Measurements from ENCODE around the gene CNGA2. TPM values are rescaled to one million over a fixed set of nuclear protein-coding genes. Genes with fewer than 3 reads are reported as not detected.

Gene CNGA2
- total and polyA plus RNA-seq, 12 donors: not detected

DNA sequence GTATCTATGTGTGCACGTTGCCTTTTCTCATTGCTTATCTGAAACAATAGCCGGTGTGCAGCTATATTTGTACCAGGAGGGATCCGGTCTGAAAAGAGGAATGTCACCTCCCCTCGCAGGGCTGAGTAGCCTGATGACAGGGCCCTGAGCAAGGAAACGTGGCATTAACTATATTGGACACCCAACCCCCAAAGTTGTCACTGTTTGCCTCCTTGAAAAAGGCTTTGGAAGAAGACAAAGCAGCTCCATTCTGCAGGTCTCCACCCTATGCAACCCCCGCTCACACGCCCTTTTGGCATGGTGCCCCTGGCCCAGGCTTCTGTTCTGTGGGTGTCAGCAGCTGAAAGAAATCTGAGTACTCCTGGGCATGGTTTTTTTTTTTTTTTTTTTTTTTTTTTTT is 31.1 kb upstream of the CNGA2 start:
- Histone ChIP-seq H3K36me3 (no peaks in the 10 kb centered on the region), H3K27me3 (peaks cover 0 to 15% (median 0%) of the 10 kb centered on the region in 7 donors), H3K4me1 (peaks cover 0 to 17% (median 7%) of the 10 kb centered on the region in 9 donors), H3K27ac (peak overlapping the region in 2 of 10 donors; percentile 65 to 73), H3K4me3 (no peak overlapping the region), H3K9me3 (no peaks in the 10 kb centered on the region)
- intact Hi-C loops (cut with DNase I): loop anchor here in 1 of 10 donors (5.0 kb wide), 1 partner anchor 944 kb away; no protein-coding TSS in a partner anchor
- WGBS, 2 donors: 10 to 12% methylated on average over 7 of the region's 7 CpGs
- peak; percentile 70 to 93 (median 84) for ATAC-seq
- TF ChIP-seq, protein P1, sequence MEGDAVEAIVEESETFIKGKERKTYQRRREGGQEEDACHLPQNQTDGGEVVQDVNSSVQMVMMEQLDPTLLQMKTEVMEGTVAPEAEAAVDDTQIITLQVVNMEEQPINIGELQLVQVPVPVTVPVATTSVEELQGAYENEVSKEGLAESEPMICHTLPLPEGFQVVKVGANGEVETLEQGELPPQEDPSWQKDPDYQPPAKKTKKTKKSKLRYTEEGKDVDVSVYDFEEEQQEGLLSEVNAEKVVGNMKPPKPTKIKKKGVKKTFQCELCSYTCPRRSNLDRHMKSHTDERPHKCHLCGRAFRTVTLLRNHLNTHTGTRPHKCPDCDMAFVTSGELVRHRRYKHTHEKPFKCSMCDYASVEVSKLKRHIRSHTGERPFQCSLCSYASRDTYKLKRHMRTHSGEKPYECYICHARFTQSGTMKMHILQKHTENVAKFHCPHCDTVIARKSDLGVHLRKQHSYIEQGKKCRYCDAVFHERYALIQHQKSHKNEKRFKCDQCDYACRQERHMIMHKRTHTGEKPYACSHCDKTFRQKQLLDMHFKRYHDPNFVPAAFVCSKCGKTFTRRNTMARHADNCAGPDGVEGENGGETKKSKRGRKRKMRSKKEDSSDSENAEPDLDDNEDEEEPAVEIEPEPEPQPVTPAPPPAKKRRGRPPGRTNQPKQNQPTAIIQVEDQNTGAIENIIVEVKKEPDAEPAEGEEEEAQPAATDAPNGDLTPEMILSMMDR (IDR thresholded peaks at IDR 0.05): no peak
- DNase-seq: peak; percentile 65 to 74

DNA sequence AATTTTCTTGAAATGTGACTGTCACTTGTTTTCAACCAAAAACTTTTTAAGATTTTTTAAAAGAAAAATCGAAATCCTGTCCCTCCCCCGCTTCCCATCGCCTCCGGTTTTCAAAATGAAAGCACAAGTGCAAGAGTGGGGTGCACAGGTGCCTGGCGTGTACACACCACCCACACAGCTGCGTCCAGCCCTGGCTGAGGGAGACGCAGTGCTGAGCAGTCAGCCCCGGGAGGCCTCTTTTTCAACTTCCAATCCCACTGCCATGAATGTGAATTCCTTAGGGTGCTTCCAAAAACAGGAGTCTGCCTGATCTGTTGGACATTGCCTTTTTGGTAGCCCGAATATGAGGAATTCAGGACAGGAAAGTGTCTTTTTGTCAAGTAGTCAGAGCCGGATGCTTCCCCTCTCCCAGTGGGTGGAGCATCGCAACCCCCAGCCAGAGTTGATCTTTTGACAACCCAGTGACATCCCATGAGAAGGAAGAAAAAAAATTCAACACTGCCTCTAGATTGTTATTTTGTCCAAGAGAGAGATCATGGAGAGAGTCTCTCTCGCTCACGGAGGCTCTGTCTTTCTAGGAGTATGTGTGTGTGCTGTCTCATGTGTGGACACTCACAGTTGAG is 30.4 kb upstream of the CNGA2 start:
- peak in 1 of 2 donors; percentile 9 for DNase-seq
- WGBS, 2 donors: 23 to 24% methylated on average over 13 of the region's 13 CpGs
- intact Hi-C loops (cut with DNase I): loop anchor here in 1 of 10 donors (5.0 kb wide), 1 partner anchor 943 kb away; no protein-coding TSS in a partner anchor

DNA sequence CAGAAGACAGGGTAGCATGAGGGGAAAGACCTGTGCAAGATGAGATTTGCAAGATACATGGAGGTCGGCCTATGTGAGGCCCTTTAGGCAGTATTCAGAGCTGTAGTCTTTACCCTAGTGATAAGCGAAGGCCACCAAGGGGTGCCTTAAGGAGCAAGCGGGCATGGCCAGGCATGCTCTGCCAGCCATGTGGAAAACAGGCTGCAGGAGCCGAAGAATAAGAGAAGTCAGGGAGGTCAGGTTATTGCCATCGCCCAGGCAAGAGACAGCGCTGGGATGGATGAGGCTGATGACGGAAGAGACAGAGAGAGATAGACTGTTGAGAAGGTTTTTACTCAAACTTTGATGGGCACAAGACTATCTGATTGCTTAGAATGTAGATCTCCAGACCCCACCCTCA is 25.7 kb upstream of the CNGA2 start:
- H3K4me3 ChIP-seq: no peak overlapping the region
- H3K9me3 ChIP-seq: no peaks in the 10 kb centered on the region
- peaks cover 0 to 20% (median 0%) of the 10 kb centered on the region in 7 donors for H3K27me3 ChIP-seq
- ATAC-seq: no peak
- peaks cover 0 to 27% (median 6%) of the 10 kb centered on the region in 9 donors for H3K4me1 ChIP-seq
- intact Hi-C loops (cut with DNase I): no loop called here
- WGBS, 2 donors: 85 to 94% methylated on average over 7 of the region's 7 CpGs
- TF ChIP-seq, protein P1 (IDR thresholded peaks at IDR 0.05): no peak
- H3K27ac ChIP-seq: no peak overlapping the region
- DNase-seq: no peak
- no peaks in the 10 kb centered on the region for H3K36me3 ChIP-seq

More for the DNA sequence above, 30.4 kb upstream of the CNGA2 start:
- Histone ChIP-seq H3K36me3 (no peaks in the 10 kb centered on the region), H3K27me3 (peaks cover 0 to 15% (median 0%) of the 10 kb centered on the region in 7 donors), H3K27ac (peak overlapping the region in 9 of 10 donors; percentile 11 to 75 (median 48)), H3K4me1 (peaks cover 0 to 17% (median 7%) of the 10 kb centered on the region in 9 donors), H3K9me3 (no peaks in the 10 kb centered on the region), H3K4me3 (peak overlapping the region in 5 of 10 donors; percentile 10 to 43 (median 36))
- TF ChIP-seq, protein P1 (IDR thresholded peaks at IDR 0.05): no peak
- peak in 6 of 8 donors; percentile 17 to 73 (median 62) for ATAC-seq

DNA sequence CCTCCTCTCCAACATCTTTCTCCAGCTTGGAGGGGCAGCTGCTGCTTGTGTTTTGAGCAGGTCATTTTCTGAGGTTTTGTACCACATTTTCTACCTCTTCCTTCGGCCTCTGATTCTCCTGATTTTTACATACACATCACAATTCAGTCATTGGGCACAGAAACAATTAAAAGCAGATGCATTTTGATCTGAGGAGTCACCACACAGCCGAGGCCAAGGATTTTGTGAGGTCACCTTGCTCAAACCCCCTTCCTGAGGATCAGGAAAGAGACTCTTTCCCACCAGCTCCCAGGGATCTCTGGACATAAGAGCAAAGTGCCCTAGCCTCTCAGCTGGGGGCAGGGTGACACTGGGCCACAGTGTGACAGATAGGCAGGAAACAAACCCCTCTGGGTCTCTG is 24.1 kb upstream of the CNGA2 start:
- ATAC-seq: no peak
- Histone ChIP-seq H3K9me3 (no peaks in the 10 kb centered on the region), H3K27ac (peak overlapping the region in 2 of 10 donors; percentile 1 to 48), H3K4me1 (peaks cover 0 to 25% (median 5%) of the 10 kb centered on the region in 9 donors), H3K36me3 (no peaks in the 10 kb centered on the region), H3K27me3 (peaks cover 0 to 16% (median 0%) of the 10 kb centered on the region in 7 donors), H3K4me3 (no peak overlapping the region)
- DNase-seq: no peak
- intact Hi-C loops (cut with DNase I): no loop called here
- TF ChIP-seq, protein P1 (IDR thresholded peaks at IDR 0.05): no peak
- 76 to 79% methylated on average over 2 of the region's 2 CpGs for WGBS, 2 donors

Data from heart right ventricle (tissue), 16 donors.